ENCODE results near the gene PPFIA1. TPM values are rescaled to one million over a fixed set of nuclear protein-coding genes. Genes with fewer than 3 reads are reported as not detected.
A peak's percentile ranks its signal among the peaks of the same experiment; 100 is the strongest.

Gene PPFIA1
- total RNA-seq, 1 donor from 2014 or later: 24.9 TPM

DNA sequence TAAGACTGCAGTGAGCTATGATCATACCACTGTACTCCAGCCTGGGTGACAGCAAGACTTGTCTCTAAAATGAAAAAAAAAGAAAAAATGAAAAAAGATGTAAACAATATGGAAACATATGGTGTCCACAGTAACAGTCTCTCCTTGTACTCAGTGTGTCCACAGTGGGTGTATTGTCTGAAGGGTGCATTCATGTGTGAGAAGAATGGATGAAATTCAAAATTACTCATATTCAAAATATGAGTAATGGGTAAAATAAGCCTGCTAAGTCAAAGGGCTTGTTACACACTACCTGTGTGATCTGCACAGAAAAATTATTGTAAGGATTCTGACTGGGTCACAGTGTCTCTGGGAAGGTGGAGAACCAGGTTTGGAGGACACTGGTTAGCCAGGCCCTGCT lies 26.9 kb downstream of the PPFIA1 start:
- peak in 1 of 2 donors; percentile 31 for DNase-seq (ENCODE audit: low read depth in 2 of 2)

DNA sequence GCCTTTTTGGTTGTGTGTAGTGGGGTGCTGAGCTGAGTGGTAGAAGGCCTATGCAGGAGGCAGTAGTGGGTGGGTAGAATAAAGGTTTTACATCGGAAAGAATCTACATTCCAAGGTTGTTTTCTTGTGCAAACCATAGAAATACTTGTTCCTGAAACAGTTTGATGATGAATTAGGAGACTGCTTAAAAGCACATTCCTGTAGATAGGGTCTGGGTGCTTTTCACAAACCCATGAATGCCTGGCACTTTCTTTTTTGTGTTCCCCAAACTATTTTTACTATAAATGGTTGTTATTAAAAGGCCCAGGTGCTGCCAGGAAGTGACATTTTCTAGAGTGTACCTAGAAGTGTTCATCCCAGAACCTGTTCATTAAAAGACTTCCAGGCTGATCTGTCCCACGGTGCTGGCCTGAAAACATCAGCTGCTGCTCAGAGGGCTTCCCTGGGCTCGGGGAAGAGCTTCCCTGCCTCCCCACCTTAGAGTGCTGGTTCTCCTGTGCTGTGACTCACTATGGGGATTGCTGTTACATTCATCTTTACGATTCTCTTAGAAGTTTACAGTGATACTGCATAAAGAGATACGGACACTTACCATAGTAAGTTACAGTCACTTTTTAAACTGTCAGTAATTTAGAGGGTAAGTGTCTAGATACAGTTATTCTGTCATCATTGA lies 27.9 kb downstream of the PPFIA1 start:
- no peak for DNase-seq (ENCODE audit: low read depth in 2 of 2)

DNA sequence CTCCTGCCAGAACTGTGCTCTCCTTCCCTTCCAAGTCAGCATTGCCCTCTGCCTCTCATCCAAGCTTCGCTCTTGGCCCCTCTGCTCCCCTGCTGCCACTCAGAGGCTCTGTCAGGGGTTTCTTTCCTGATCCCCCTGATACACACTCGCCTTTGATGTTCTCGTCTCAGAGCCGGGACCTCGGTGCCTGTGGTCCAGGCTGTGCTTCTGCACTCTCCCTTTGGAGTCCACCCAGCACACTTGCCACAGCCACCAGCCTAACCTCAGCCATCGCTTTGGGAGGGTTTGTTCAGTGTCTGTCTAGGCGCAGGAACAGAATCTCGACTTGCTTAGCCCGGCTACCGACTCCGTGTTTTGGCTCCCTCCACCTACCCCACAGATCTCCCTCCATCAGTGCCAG lies 29.1 kb downstream of the PPFIA1 start:
- DNase-seq (ENCODE audit: low read depth in 2 of 2): no peak

GRCh38 chr11:70301191-70301590 lies 30.7 kb downstream of the PPFIA1 start:
- DNase-seq (ENCODE audit: low read depth in 2 of 2): no peak

GRCh38 chr11:70301721-70302418 lies 31.4 kb downstream of the PPFIA1 start:
- no peak for DNase-seq (ENCODE audit: low read depth in 2 of 2)

DNA sequence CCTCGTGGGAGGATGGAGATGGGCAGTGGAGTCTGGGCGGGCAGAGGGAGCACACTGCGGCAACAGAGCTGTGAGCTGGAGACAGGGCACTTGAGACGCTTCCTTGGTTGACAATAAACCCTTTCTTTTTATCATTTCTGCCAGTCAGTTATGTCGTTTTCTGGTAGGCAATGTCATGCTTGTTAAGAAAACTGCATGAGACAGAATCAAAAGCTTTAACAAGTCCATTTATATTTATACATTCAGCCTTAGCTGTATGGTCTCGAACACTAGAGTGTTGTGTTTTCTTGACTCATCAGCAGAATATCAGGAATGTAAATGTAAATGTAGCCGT lies 31.9 kb downstream of the PPFIA1 start:
- no peak for DNase-seq (ENCODE audit: low read depth in 2 of 2)

- no peak for DNase-seq (ENCODE audit: low read depth in 2 of 2)
These were observed 32.6 kb downstream of the PPFIA1 start for GRCh38 chr11:70303070-70303469.

DNA sequence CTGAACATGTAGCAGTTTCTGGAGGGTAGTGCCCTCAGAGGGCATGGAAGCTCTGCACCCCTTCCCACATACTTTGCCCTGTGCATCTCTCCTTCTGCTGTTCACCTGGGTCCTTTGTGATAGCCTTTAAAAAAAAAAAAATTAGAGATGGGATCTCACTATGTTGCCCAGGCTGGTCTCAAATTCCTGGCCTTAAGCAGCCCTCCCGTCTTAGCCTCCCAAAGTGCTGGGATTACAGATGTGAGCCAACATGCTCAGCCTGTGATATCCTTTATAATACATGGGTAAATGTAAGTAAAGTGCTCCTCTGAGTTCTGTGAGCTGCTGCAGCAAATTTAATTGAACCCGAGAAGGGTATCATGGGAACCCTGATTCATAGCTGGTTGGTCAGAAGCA lies 33.7 kb downstream of the PPFIA1 start:
- DNase-seq (ENCODE audit: low read depth in 2 of 2): no peak

DNA sequence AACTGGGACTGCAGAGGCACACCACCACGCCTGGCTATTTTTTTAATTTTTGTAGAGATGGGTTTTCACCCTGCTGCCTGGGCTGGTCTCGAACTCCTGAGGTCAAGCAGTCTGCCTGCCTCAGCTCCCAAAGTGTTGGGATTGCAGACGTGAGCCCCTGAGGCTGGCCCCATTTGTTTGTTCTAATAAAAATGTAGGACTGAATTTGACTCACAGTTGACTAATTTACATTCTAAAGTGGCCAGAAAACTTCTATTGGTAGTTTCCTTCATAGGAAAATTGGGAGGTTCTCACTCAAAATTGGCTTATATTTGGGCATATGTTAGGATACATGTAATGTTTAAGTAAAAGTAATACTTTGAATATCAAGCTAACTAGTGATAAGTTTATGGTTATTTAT lies 35.0 kb downstream of the PPFIA1 start:
- DNase-seq (ENCODE audit: low read depth in 2 of 2): no peak

- DNase-seq (ENCODE audit: low read depth in 2 of 2): peak in 1 of 2 donors; percentile 25
These were observed 36.1 kb downstream of the PPFIA1 start for GRCh38 chr11:70306586-70307033.

- peak; percentile 52 to 78 for DNase-seq (ENCODE audit: low read depth in 2 of 2)
These were observed 36.7 kb downstream of the PPFIA1 start for GRCh38 chr11:70307176-70307575.

DNA sequence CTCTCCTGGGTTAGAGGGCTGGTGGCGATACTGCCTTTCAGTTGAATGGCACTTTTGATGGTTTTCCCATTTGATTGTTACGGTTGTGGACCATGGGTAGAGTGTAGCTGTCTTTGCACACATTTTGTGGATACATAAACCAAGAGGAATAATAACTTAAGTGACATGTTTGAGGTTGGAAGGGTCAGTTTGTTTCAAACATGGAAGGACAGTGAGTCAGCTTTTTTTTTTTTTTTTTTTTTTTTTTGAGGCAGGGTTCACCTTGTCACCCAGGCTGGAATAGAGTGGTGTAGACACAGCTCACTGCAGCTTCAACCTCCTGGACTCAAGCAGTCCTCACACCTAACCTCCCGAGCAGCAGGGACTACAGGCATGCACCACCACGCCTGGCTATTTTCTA lies 41.1 kb downstream of the PPFIA1 start:
- DNase-seq (ENCODE audit: low read depth in 2 of 2): no peak

GRCh38 chr11:70312401-70313357 lies 42.2 kb downstream of the PPFIA1 start:
- no peak for DNase-seq (ENCODE audit: low read depth in 2 of 2)

- peak in 1 of 2 donors; percentile 48 for DNase-seq (ENCODE audit: low read depth in 2 of 2)
These were observed 43.5 kb downstream of the PPFIA1 start for GRCh38 chr11:70313945-70314344.

DNA sequence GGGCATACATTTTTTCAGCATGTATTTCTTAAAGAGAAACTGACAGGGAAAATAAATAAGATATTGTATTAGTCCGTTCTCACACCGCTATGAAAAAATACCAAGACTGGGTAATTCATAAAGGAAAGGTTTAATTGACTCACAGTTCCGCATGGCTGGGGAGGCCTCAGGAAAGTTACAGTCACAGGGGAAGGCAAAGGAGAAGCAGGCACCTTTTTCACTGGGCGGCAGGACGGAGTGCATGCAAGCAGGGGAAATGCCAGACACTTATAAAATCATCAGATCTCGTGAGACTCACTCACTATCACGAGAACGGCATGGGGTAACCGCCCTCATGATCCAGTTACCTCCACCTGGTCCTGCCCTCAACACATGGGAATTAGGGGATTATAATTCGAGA lies 44.2 kb downstream of the PPFIA1 start:
- DNase-seq (ENCODE audit: low read depth in 2 of 2): peak in 1 of 2 donors; percentile 67

DNA sequence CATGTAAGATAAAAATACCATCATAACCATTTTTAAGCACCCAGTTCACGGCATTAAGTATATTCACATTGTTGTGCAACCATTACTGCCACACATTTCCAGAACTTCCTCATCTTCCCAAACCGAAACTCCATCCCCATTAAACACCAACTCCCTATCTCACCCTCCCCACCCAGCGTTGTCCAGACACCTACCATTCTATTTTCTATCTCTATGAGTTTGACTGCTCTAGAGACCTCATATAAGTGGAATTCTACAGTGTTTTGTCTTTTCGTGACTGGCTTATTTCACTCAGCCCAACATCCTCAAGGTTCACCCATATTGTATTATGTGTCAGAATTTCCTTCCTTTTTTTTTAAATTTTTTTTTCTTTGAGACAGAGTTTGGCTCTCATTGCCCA lies 45.2 kb downstream of the PPFIA1 start:
- DNase-seq (ENCODE audit: low read depth in 2 of 2): peak in 1 of 2 donors; percentile 28

GRCh38 chr11:70317581-70318305 lies 47.3 kb downstream of the PPFIA1 start:
- DNase-seq (ENCODE audit: low read depth in 2 of 2): no peak

DNA sequence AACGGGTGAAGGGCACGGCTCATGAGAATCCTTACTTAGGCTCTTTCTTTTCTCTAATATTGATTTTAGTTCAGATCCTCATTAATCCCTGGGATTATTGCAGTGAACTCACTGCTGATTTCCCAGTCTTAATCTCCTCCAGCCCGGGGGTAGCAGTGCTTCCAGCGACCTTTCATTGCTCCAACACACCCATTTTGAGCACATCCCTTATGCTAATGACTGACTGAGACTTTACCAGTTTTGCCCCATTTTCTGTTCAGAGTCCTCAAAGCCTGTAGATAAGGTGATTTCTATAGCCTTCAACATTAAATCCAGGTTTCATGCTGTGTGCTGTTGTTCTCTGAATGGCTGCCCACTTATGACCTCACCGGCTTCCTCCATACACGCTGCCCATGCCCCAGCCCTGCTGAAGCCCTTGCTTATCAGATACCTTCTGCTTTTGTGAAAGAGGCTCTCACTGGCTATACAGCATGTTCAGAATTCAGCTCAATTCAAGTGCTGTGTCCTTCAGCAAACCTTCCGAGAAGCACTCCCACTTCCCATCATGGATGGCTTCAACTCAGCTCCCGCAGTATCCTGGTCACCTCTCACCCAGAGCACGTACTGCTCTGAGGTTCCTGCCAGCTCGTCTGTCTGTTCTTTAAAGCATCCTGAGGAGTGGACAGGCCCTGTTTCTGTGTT lies 49.0 kb downstream of the PPFIA1 start:
- peak in 1 of 2 donors; percentile 45 for DNase-seq (ENCODE audit: low read depth in 2 of 2)

DNA sequence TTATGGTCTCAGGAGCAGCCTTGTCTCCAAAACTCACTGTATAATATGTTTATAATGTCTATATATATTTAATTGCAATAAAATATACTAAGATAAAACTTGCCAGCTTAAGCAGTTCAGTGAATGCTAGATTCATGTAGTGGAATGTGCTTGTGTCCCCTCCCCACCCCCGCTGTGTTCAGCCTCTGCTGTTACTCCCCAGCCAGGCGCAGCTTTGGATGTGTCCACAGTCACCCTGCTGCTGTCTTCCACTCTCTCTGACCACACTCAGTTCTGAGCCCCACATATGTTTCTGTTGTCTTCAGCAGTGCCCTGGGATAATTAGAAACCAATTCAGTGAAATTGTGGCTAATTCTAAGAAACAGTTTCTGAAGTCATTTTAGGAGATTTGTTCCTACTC lies 52.2 kb downstream of the PPFIA1 start:
- DNase-seq (ENCODE audit: low read depth in 2 of 2): no peak

DNA sequence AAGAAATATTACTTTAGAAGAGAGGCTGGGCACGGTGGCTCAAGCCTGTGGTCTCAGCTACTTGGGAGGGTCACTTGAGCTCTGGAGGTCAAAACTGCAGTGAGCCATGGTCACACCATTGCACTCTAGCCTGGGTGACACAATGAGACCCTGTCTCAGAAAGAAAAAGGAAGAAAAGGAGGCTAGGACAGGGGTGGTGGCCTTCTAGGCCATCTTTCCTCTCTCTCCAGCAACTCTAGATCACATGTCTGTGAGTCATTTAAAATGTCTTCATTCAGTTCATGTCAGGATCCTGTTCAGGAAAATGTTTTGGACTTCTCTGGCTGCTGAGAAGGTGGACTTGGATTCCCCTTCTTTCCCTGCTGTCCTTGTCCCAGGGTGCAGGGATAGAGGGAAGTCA lies 53.3 kb downstream of the PPFIA1 start:
- peak in 1 of 2 donors; percentile 12 for DNase-seq (ENCODE audit: low read depth in 2 of 2)
